ENCODE data around the gene LRRC23. TPM values are rescaled to one million over a fixed set of nuclear protein-coding genes. Genes with fewer than 3 reads are reported as not detected.
A peak's percentile ranks its signal among the peaks of the same experiment; 100 is the strongest.

Gene LRRC23
- total RNA-seq, 1 donor from 2014 or later: 5.2 TPM

GRCh38 chr12:6923003-6923732, 18.5 kb downstream of the LRRC23 start:
- H3K36me3 Mint-ChIP-seq: peaks cover 24% of the 10 kb centered on the region
- Histone ChIP-seq H3K4me3 (no peak overlapping the region), H3K79me2 (ENCODE audit: low read depth) (peaks cover 18% of the 10 kb centered on the region), H3K27me3 (no peaks in the 10 kb centered on the region), H3K9me3 (ENCODE audit: low read depth) (no peaks in the 10 kb centered on the region), H3K36me3 (no peaks in the 10 kb centered on the region), H3K27ac (no peak overlapping the region), H3K4me2 (no peak overlapping the region), H3K9ac (no peak overlapping the region), H4K20me1 (ENCODE audit: low read depth) (peaks cover 19% of the 10 kb centered on the region), H3F3A (ENCODE audit: low read depth) (peaks cover 57% of the 10 kb centered on the region), H2AFZ (replicated peaks) (no peak overlapping the region), H3K4me1 (peaks cover 28% of the 10 kb centered on the region)
- TF ChIP-seq EZH2phosphoT487 (IDR thresholded peaks at IDR 0.05): no peak
- TF ChIP-seq EZH2 (IDR thresholded peaks at IDR 0.05): no peak
- TF ChIP-seq CTCF (IDR thresholded peaks at IDR 0.05): no peak
- peaks cover 10% of the 10 kb centered on the region for H3K27me3 Mint-ChIP-seq (ENCODE audit: insufficient read depth, low read depth)
- H3K4me1 Mint-ChIP-seq: peaks cover 61% of the 10 kb centered on the region
- no peaks in the 10 kb centered on the region for H3K9me3 Mint-ChIP-seq
- H3K4me3 Mint-ChIP-seq: peak overlapping the region; percentile 92
- no peak for DNase-seq (ENCODE audit: low spot score)
- peak overlapping the region; percentile 97 for H3K27ac Mint-ChIP-seq

- Histone ChIP-seq H3K9me3 (ENCODE audit: low read depth) (no peaks in the 10 kb centered on the region), H3K36me3 (no peaks in the 10 kb centered on the region), H3K4me1 (peaks cover 28% of the 10 kb centered on the region), H2AFZ (replicated peaks) (no peak overlapping the region), H3K4me2 (peak overlapping the region; percentile 84), H3K79me2 (ENCODE audit: low read depth) (peaks cover 24% of the 10 kb centered on the region), H3K27me3 (no peaks in the 10 kb centered on the region), H3K4me3 (no peak overlapping the region), H3K27ac (no peak overlapping the region), H3K9ac (no peak overlapping the region), H4K20me1 (ENCODE audit: low read depth) (peaks cover 19% of the 10 kb centered on the region), H3F3A (ENCODE audit: low read depth) (peaks cover 57% of the 10 kb centered on the region)
- DNase-seq (ENCODE audit: low spot score): no peak
- Mint-ChIP-seq H3K4me1 (peaks cover 64% of the 10 kb centered on the region), H3K4me3 (peak overlapping the region; percentile 92), H3K36me3 (peaks cover 28% of the 10 kb centered on the region), H3K9me3 (no peaks in the 10 kb centered on the region), H3K27ac (peak overlapping the region; percentile 97), H3K27me3 (ENCODE audit: insufficient read depth, low read depth) (peaks cover 11% of the 10 kb centered on the region)
- no peak for TF ChIP-seq CTCF (IDR thresholded peaks at IDR 0.05)
- TF ChIP-seq EZH2 (IDR thresholded peaks at IDR 0.05): no peak
Measured at GRCh38 chr12:6923851-6924250, 19.2 kb downstream of the LRRC23 start.

GRCh38 chr12:6925239-6925539, 20.6 kb downstream of the LRRC23 start:
- H3K4me1 Mint-ChIP-seq: peaks cover 73% of the 10 kb centered on the region
- TF ChIP-seq CTCF (IDR thresholded peaks at IDR 0.05) (no peak), EZH2 (IDR thresholded peaks at IDR 0.05) (no peak), EZH2phosphoT487 (IDR thresholded peaks at IDR 0.05) (no peak)
- H3K4me1 ChIP-seq: peaks cover 39% of the 10 kb centered on the region

More at GRCh38 chr12:6925239-6925539, 20.6 kb downstream of the LRRC23 start:
- peak overlapping the region; percentile 38 for H3K4me3 ChIP-seq
- H3K27ac ChIP-seq: peak overlapping the region; percentile 87
- peak; percentile 64 for DNase-seq (ENCODE audit: low spot score)
- no peaks in the 10 kb centered on the region for H3K9me3 ChIP-seq (ENCODE audit: low read depth)
- peaks cover 32% of the 10 kb centered on the region for H4K20me1 ChIP-seq (ENCODE audit: low read depth)
- H3K4me2 ChIP-seq: peak overlapping the region; percentile 84
- H3K9ac ChIP-seq: no peak overlapping the region
- Mint-ChIP-seq H3K9me3 (no peaks in the 10 kb centered on the region), H3K36me3 (peaks cover 16% of the 10 kb centered on the region), H3K27ac (peak overlapping the region; percentile 97), H3K4me3 (peak overlapping the region; percentile 92), H3K27me3 (ENCODE audit: insufficient read depth, low read depth) (peaks cover 12% of the 10 kb centered on the region)
- H3F3A ChIP-seq (ENCODE audit: low read depth): peaks cover 57% of the 10 kb centered on the region
- no peaks in the 10 kb centered on the region for H3K27me3 ChIP-seq
- peaks cover 38% of the 10 kb centered on the region for H3K79me2 ChIP-seq (ENCODE audit: low read depth)
- H3K36me3 ChIP-seq: no peaks in the 10 kb centered on the region
- H2AFZ ChIP-seq (replicated peaks): no peak overlapping the region

Data from neural progenitor cell (in vitro differentiated cells).